HG03457 (cell line): ENCODE data around the gene AK6.
A peak's percentile ranks its signal among the peaks of the same experiment; 100 is the strongest.
"Not testable (repeated sequence)": the region's sequence is repeated elsewhere in the genome, so short reads cannot be mapped to it uniquely, and the experiment has no call there.

Source experiments
- ATAC-seq: cut with Tn5 transposase; IDR thresholded peaks from one replicate; pipeline ENCODE4 v1.9.1; 2021; ENCODE audit warnings: moderate number of reproducible peaks; ENCODE audit not compliant: unreplicated experiment

AK6 gene

DNA sequence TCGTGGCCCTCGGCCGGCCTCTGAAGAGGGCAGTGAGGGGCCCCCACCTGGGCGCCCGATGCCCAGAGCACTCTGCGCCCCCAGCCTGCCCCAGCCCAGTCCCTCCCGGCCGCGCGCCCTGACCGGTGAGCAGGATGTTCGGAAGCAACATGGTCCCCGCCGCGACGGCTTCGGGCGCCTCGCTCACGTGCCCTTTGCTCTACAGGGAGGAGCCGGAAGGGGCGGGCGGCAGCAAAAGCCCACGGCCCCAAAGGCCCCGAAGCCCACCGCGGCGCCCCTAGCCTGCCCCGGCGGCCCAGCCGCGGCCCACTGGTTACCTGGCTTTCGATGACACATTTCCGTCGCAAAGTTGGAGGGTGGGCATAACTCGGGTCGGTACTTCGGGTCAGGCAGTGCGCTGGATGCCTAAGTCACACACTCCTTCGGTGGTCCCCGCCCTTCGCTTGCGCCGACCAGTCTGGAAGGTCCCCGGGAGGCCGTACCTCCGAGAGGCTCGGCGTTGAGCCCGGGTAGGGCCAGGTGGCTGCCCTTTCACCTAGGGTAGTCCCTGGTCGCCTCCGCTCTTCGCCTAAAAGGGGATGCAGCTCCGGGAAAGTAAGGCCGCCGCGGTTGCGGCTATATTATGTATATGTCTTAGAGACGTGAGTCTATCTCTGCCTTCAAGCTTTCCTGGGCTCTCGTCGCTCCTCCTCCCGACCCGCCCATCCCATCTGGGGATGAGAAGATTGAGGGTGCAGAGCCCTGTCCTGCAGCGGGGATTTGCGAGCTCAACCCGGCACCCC lies at the start of gene AK6, which contains the start of the genes RAD17 and TAF9:
TSS of gene AK6 (minus strand) at position 181 of the 782 bp plus-strand sequence. CDS start at position 151, 30 bp downstream.
TSS of gene RAD17 (plus strand) at position 479 of the 782 bp plus-strand sequence. CDS start 2,391 bp downstream, outside the sequence.
TSS of gene TAF9 (minus strand) at position 181 of the 782 bp plus-strand sequence. CDS start 3,783 bp downstream, outside the sequence.
- ATAC-seq, result peak; percentile 78

DNA sequence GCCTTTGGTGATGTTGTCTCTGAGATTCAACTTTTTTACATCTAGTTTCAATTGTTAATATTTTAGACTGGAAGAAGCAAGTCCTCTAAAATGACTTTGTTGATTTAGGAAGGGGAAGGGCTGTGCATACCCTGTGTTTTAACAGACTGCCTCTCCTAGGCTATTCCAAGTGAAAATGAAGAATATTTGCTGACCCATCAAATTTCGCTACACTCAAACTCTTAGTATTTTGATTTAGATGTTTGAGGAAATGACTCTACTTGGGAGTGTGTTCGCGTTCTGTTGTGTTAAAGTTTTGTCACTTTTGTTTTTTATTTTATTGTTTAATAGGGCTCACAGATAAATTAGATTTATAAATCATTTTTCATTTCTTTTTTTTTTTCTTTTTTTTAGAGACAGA lies 49.2 kb upstream of the AK6 start:
- no peak for ATAC-seq

DNA sequence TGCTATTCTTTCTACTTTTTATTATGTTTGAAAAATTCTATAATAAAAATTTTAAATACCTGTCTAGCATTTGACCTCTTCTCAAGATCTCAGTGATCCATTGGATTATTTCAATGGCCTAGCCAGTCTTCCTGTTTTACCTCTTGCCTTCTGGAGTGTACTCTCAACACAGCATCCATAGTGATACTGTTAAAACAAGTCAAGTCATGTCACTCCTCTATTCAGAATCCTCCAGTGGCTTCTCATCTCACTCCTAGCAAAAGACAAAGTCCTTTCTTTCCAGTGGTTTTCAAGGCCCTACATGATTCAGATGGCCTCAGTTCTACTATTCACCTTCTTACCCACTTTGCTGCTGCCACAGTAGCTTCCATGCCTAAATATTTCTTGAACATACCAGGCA lies 47.4 kb upstream of the AK6 start:
- no peak for ATAC-seq

- ATAC-seq, result no peak
These were observed 46.9 kb upstream of the AK6 start for GRCh38 chr5:69416180-69416579.

DNA sequence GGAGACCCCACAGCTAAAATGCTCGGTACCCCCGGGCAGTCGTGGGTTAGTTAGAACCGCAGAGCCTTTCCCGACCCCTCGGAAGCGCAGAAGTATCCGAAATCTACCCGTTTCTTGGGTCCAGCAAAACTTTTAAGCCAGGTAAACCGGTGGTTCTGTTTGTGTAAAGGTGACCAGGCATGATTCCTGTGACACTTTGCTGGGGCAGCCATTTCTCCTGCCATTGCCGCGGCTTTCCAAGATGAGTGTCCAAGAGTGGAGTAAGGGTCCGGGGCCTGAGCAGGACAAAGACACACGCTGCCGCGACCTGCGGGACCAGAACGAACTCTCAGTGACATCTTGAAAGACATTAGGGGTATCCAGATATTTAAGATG lies 46.3 kb upstream of the AK6 start:
- ATAC-seq, result no peak

- ATAC-seq, result no peak
These were observed 45.7 kb upstream of the AK6 start, which contains the start of gene MARVELD2 for GRCh38 chr5:69414885-69415583. Gene MARVELD2, plus strand, starts transcription at chr5:69415116. Its CDS starts 4,270 bp downstream, at chr5:69419386.

DNA sequence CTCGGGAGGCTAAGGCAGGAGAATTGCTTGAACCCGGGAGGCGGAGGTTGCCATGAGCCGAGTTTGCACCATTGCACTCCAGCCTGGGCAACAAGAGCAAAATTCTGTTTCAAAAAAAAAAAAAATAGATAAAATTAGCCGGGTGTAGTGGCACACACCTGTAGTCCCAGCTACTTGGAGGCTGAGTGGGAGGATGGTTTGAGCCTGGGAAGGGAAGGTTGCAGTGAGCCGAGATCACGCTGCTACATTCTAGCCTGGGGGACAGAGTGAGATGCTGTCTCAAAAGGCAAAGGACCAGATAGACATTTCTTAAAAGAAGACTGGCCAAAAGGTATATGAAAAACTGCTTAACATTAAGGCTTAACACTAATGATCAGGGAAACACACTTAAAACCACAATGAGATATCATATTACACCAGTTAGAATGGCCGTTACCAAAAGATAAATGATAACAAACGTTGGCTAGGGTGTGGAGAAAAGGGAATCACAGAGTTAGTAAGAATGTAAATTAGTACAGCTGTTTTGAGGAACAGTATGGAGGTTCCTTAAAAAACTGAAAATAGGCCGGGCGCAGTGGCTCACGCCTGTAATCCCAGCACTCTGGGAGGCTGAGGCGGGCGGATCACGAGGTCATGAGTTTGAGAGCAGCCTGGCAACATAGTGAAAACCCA lies 35.5 kb upstream of the AK6 start:
- ATAC-seq, result no peak

DNA sequence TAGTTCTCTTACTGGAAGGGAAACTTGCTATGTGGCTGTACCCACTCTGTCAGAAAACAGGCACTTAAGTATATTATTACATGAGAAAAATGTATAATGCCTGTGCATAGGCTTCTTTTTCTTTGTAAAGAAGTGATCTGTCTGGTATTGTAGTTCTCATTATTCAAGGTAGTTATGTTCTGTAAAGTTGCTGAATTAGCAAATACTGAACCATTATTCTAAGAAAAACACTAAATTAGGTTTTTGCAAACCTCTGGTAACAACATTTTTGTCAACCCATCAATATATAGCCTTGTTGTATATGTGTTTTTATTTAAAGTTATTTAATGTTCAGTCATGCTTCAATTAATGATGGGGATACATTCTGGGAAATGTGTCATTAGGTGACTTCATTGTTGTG lies 9.1 kb upstream of the AK6 start:
- ATAC-seq, result no peak

- ATAC-seq, result peak; percentile 40
These were observed 5.7 kb upstream of the AK6 start for GRCh38 chr5:69374911-69375446.

DNA sequence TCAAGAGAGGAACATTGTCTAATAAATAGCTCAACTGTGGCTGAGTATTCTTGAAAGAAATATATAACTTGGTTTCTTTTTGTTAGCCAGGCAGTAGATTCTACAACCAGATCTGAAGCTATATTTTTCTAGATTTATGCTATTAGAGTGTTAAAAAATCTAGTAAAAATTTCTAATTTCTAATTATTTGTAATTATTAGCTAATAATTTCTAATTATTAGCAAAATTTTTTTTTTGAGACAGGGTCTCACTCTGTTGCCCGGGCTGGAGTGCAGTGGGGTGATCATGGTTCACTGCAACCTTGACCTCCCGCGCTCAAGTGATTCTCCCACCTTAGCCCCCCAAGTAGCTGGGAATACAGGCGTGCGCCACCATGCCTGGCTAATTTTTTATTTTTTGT lies 3.1 kb upstream of the AK6 start:
- no peak for ATAC-seq

DNA sequence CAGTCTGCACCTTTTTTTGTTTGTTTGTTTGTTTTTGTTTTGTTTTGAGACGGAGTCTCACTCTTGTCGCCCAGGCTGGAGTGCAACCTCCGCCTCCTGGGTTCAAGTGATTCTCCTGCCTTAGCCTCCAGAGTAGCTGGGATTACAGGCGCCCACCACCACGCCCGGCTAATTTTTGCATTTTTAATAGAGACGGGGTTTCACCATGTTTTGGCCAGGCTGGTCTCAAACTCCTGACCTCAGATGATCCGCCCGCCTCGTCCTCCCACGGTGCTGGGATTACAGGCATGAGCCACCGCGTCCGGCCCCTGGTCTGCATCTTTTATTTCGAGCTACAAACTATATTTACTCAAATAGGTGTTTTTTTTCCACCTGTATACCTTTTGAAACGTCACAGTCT lies 1.0 kb upstream of the AK6 start:
- not testable (repeated sequence) for ATAC-seq

DNA sequence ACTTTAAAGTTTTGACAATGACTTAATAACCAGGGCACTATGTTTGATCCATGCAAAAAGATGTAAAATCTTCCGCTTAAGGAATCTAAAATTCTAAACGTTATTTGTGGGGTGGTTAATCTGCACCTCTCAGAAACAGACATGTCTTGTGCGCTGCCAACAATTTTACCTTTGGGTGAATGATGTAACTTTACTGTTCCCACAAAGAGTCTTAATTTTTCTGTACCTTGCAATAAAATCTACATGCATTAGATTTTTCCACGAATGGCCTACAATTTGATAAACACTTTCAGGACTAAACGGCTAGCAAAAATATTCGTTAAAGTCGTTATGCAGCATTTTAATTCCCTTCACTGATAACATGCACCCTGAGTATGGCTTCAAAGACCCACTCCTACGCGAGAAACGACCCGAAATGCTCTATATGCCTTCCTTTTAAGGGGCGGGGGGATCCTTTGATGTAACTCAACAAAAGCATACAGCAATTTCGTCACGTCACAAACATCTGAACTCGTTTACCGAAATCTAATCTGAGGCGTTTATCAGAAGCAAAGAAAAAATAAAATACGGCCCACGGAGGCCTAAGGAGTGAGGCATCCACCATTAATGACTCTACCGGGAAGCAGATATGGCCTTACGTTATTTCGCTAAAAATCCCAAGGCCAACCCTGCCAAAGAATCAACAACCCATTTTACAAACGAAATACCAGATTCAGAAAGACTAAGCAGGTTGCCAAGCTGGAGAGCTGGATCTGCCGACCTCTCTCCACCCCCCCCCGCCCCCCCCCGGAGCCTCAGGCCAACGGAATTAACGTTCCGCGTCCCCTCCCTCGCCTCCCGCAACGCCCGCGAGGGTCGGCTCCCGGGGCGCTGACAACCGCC lies 621 bp downstream of the AK6 start:
- ATAC-seq, result no peak

- no peak for ATAC-seq
These were observed 1.5 kb downstream of the AK6 start for GRCh38 chr5:69367697-69368279.

GRCh38 chr5:69364850-69365249 lies 4.5 kb downstream of the AK6 start:
- ATAC-seq, result no peak

- no peak for ATAC-seq
These were observed 4.9 kb downstream of the AK6 start for GRCh38 chr5:69364414-69364813.

- ATAC-seq, result no peak
These were observed 8.9 kb downstream of the AK6 start for GRCh38 chr5:69360442-69360841.

DNA sequence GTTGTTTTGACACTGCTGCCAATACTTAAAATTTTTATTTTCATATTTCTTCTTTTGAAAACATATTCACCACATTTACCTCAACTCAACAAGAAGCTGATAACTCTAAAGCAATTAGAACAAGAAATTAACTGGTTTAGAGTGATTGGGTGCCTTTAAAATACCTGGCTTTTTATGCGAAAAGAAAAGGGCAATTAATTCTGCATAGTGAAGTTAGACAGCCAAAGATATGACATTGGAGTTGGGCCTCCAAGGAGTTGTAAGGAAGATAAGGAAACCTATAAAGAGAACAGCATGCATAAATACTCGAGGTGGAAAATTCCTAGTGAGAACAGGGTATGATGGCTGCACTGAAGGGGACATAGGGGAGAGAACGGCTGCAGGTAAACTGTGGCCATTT lies 9.6 kb downstream of the AK6 start:
- no peak for ATAC-seq

DNA sequence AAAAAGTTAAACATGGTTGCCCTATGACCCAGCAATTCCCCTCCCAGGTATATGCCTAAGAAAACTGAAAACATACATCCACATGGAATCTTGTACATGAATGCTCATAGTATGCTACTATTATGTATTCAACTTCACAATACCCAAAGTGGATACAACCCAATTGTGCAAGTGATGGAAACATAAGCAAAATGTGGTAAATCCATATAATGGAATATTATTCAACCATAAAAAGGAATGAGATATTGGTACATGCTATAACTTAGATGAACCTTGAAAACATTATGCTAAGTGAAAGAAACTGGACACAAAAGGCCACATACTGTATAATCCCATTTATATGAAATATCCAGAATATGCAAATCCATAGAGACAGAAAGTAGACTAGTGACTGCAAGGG lies 18.7 kb downstream of the AK6 start:
- ATAC-seq, result no peak

GRCh38 chr5:69343083-69343482 lies 26.2 kb downstream of the AK6 start:
- ATAC-seq, result no peak
